Caco-2 (cell line): ENCODE measurements around the gene DAB1. TPM values are rescaled to one million over a fixed set of nuclear protein-coding genes. Genes with fewer than 3 reads are reported as not detected.

Experiments
- BruUV-seq: library from RNA; stranded (reverse); fragments of 400-500 nt; replicated peaks from 2 replicates; lab custom pipeline; 2021; lab: Mats Ljungman, UMichigan
- CTCF ChIA-PET: fragments of 300-600 bp; sonication (Branson Sonifier 250); formaldehyde crosslinking; loops from one replicate; lab custom pipeline; 2022; ENCODE audit warnings: antibody characterized with exemption; lab: Charles Lee
- POLR2A ChIA-PET: fragments of 300-600 bp; sonication (Branson Sonifier 250); formaldehyde crosslinking; loops from one replicate; lab custom pipeline; 2022; ENCODE audit warnings: antibody characterized with exemption; lab: Charles Lee
- DNase-seq, 2 experiments: peaks; one replicate each; pipeline versions ENCODE4 v3.0.0 to v3.0.0-alpha.2; 2020 to 2022
- H3K27me3 ChIP-seq: replicated peaks from 2 replicates; pipeline ENCODE4 v1.6.0; 2011; ENCODE audit warnings: low read length; ENCODE audit not compliant: control insufficient read depth, insufficient read depth
- H3K36me3 ChIP-seq: 2 replicates; pipeline ENCODE4 v1.5.1; 2011; ENCODE audit warnings: low read length; ENCODE audit not compliant: control insufficient read depth, insufficient read depth
- H3K4me1 ChIP-seq: fragments of 250-450 bp; sonication (Bioruptor Pico); 2 replicates; pipeline ENCODE4 v1.5.1; 2020; ENCODE audit warnings: mild to moderate bottlenecking
- H3K4me3 ChIP-seq: 2 replicates; pipeline ENCODE4 v1.5.1; 2011; ENCODE audit warnings: low read depth, mild to moderate bottlenecking, control low read depth, low read length
- H3K9me3 ChIP-seq: fragments of 250-450 bp; sonication (Bioruptor Pico); 2 replicates; pipeline ENCODE4 v1.5.1; 2020; ENCODE audit warnings: mild to moderate bottlenecking, moderate library complexity
- H3K27ac Mint-ChIP-seq: one replicate; pipeline ENCODE4 v1.8.0; 2022; ENCODE audit warnings: mixed read lengths; ENCODE audit not compliant: unreplicated experiment
- H3K27me3 Mint-ChIP-seq: one replicate; pipeline ENCODE4 v1.8.0; 2022; ENCODE audit warnings: mixed read lengths; ENCODE audit not compliant: insufficient read depth, unreplicated experiment
- H3K36me3 Mint-ChIP-seq: one replicate; pipeline ENCODE4 v1.8.0; 2022; ENCODE audit warnings: mild to moderate bottlenecking, mixed read lengths; ENCODE audit not compliant: insufficient read depth, unreplicated experiment
- H3K4me1 Mint-ChIP-seq: one replicate; pipeline ENCODE4 v1.8.0; 2022; ENCODE audit warnings: low read depth, mixed read lengths; ENCODE audit not compliant: unreplicated experiment
- H3K4me3 Mint-ChIP-seq: one replicate; pipeline ENCODE4 v1.8.0; 2022; ENCODE audit warnings: mild to moderate bottlenecking, moderate library complexity, mixed read lengths; ENCODE audit not compliant: unreplicated experiment
- H3K9me3 Mint-ChIP-seq: one replicate; pipeline ENCODE4 v1.8.0; 2022; ENCODE audit warnings: mixed read lengths; ENCODE audit not compliant: unreplicated experiment
- intact Hi-C: fragments of 100-400 bp; cut with micrococcal nuclease; formaldehyde crosslinking; loops from one replicate; pipeline ENCODE4 v1.10.0; 2022; ENCODE audit not compliant: unreplicated experiment
- total RNA-seq: library from RNA; stranded (reverse); gene quantifications from 2 replicates; pipeline ENCODE4 v1.2.3, GENCODE V29; 2022
- TF ChIP-seq, protein P1 (sequence below), 2 experiments: fragments of 200-600 bp in 1 of 2; IDR thresholded peaks; 1 replicate in 1 of 2; 2 replicates in 1 of 2; pipeline versions ENCODE4 v1.5.1 to v1.8.0; 2011 to 2022; ENCODE audit warnings: antibody characterized with exemption in 1 of 2, control low read depth in 1 of 2, inconsistent platforms in 1 of 2, low read depth in 1 of 2, low read length in 1 of 2, mild to moderate bottlenecking in 1 of 2, moderate library complexity in 1 of 2; ENCODE audit not compliant: insufficient read depth in 1 of 2, severe bottlenecking in 1 of 2, unreplicated experiment in 1 of 2

DAB1 gene
- total RNA-seq, 1 experiment from 2014 or later = 0.32 TPM

DNA sequence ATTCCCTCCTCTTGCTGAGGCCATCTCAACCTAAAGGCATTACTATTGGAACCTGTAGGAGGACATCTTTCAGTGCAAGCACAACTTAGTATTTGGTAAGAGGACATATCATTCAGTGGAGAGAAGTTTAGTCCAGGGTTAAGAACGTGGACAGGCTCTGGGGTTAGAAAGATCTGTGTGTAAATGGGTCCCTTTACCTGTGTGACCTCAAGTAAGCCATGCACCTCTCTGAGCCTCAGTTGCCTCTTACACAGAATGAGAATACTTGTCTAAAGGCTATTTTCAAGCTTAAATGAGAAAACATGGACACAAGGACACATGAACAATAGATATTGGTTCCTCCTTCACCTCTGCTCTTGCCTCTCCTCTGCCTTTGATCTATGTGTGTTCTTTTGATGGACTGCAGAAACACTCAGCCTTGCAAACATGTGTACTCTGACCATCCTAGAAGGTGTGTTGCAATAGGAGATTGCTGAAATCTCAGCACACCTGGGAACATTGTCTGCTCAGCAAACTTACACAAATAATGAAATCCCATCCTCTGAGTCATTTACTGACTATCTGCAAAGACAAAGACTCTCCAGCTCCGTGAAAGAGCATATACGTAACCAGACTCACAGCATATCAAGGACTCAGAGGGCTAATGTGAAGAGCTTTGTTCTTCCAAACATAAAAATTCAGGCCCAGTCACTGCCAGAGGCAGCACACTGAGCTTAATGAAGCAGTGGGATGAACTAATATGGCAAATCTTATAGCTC, 143.8 kb downstream of the DAB1 start:
- Histone ChIP-seq H3K4me1 (peaks cover 57% of the 10 kb centered on the region), H3K4me3 (no peak overlapping the region), H3K27me3 (no peaks in the 10 kb centered on the region), H3K9me3 (no peaks in the 10 kb centered on the region), H3K36me3 (no peaks in the 10 kb centered on the region)
- TF ChIP-seq, protein P1, sequence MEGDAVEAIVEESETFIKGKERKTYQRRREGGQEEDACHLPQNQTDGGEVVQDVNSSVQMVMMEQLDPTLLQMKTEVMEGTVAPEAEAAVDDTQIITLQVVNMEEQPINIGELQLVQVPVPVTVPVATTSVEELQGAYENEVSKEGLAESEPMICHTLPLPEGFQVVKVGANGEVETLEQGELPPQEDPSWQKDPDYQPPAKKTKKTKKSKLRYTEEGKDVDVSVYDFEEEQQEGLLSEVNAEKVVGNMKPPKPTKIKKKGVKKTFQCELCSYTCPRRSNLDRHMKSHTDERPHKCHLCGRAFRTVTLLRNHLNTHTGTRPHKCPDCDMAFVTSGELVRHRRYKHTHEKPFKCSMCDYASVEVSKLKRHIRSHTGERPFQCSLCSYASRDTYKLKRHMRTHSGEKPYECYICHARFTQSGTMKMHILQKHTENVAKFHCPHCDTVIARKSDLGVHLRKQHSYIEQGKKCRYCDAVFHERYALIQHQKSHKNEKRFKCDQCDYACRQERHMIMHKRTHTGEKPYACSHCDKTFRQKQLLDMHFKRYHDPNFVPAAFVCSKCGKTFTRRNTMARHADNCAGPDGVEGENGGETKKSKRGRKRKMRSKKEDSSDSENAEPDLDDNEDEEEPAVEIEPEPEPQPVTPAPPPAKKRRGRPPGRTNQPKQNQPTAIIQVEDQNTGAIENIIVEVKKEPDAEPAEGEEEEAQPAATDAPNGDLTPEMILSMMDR (IDR thresholded peaks at IDR 0.05; ENCODE audit: insufficient read depth in 1 of 2, low read depth in 1 of 2, low read length in 1 of 2, severe bottlenecking in 1 of 2, unreplicated experiment in 1 of 2) = no peak
- POLR2A ChIA-PET = interaction anchor here (1.1 kb wide), 1 partner anchor 48 kb away, joined by 3 read pairs; no protein-coding TSS in a partner anchor
- intact Hi-C loops = loop anchor here (1.0 to 2.0 kb wide), 6 partner anchors 27 to 295 kb away; no protein-coding TSS in a partner anchor
- no TSS peak for BruUV-seq
- peak; percentile 82 to 84 for DNase-seq
- H3K27ac Mint-ChIP-seq = peak overlapping the region; percentile 96
- no peaks in the 10 kb centered on the region for H3K9me3 Mint-ChIP-seq
- H3K36me3 Mint-ChIP-seq = no peaks in the 10 kb centered on the region
- no peaks in the 10 kb centered on the region for H3K27me3 Mint-ChIP-seq
- H3K4me1 Mint-ChIP-seq = peaks cover 35% of the 10 kb centered on the region
- CTCF ChIA-PET = interaction anchor here (0.6 to 1.0 kb wide), 3 partner anchors 9 to 48 kb away, joined by 3 read pairs; no protein-coding TSS in a partner anchor
- H3K4me3 Mint-ChIP-seq = peak overlapping the region; percentile 46

DNA sequence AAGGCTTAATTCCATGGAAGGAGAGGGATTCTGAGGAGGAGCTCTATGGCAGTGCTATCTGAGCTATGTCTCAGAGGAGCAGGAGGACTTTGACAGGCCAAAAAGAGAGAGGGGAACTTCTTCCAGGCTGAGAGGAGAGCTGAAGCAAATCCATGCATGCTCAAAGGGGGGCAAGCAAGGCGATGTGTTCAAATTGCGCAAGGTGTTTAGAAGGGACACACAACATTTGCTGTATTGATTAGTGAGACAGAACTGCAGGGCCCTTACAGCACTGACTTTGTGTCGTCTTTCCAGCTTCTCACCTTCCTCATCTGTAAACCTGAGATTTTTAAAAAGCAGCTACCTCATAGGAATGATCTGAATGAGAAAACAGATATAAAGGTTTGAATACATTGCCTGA, 145.3 kb downstream of the DAB1 start:
- TF ChIP-seq, protein P1 (IDR thresholded peaks at IDR 0.05; ENCODE audit: insufficient read depth in 1 of 2, low read depth in 1 of 2, low read length in 1 of 2, severe bottlenecking in 1 of 2, unreplicated experiment in 1 of 2) = no peak
- Histone ChIP-seq H3K4me1 (peaks cover 57% of the 10 kb centered on the region), H3K36me3 (no peaks in the 10 kb centered on the region), H3K27me3 (no peaks in the 10 kb centered on the region), H3K4me3 (no peak overlapping the region), H3K9me3 (no peaks in the 10 kb centered on the region)
- DNase-seq = no peak
- intact Hi-C loops = no loop called here
- CTCF ChIA-PET = no interaction called here
- Mint-ChIP-seq H3K27me3 (no peaks in the 10 kb centered on the region), H3K9me3 (no peaks in the 10 kb centered on the region), H3K27ac (peak overlapping the region; percentile 84), H3K4me3 (no peak overlapping the region), H3K4me1 (peaks cover 35% of the 10 kb centered on the region), H3K36me3 (no peaks in the 10 kb centered on the region)
- POLR2A ChIA-PET = no interaction called here
- no TSS peak for BruUV-seq

DNA sequence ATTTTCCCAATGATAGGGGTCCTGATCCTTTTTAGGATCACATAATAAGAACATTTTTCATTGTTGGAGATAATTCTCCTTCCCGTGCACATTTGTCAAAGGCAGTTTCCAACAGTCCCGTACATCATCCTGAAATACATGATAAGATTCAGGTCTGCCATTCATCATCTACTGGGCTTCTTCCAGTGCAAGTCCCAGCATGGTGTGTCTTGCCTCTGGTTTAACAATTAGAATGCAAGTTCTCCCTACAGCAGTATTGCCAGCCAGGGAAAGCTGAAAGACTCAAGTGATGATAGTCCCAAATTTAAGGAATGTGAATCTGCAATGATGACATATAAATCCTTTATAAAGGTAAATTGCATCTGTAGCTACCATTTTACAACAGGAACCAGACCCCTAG, 146.2 kb downstream of the DAB1 start:
- no peaks in the 10 kb centered on the region for H3K36me3 Mint-ChIP-seq
- POLR2A ChIA-PET = no interaction called here
- no TSS peak for BruUV-seq
- no peaks in the 10 kb centered on the region for H3K27me3 Mint-ChIP-seq
- no peak overlapping the region for H3K4me3 Mint-ChIP-seq
- intact Hi-C loops = no loop called here
- Histone ChIP-seq H3K4me1 (peaks cover 50% of the 10 kb centered on the region), H3K9me3 (no peaks in the 10 kb centered on the region), H3K4me3 (no peak overlapping the region), H3K36me3 (no peaks in the 10 kb centered on the region), H3K27me3 (no peaks in the 10 kb centered on the region)
- peaks cover 27% of the 10 kb centered on the region for H3K4me1 Mint-ChIP-seq
- H3K9me3 Mint-ChIP-seq = no peaks in the 10 kb centered on the region
- TF ChIP-seq, protein P1 (IDR thresholded peaks at IDR 0.05; ENCODE audit: insufficient read depth in 1 of 2, low read depth in 1 of 2, low read length in 1 of 2, severe bottlenecking in 1 of 2, unreplicated experiment in 1 of 2) = no peak
- CTCF ChIA-PET = no interaction called here
- no peak overlapping the region for H3K27ac Mint-ChIP-seq
- no peak for DNase-seq
